GM18861 (cell line): ENCODE measurements around the gene SETD4.

Experiments used
- ATAC-seq: cut with Tn5 transposase; IDR thresholded peaks from one replicate; pipeline ENCODE4 v1.9.1; 2021; ENCODE audit not compliant: unreplicated experiment

Gene SETD4

GRCh38 chr21:36048357-36048756 lies 12.0 kb downstream of the SETD4 start:
- ATAC-seq = no peak

- ATAC-seq = no peak
Observed at GRCh38 chr21:36047139-36047538, 13.2 kb downstream of the SETD4 start.

GRCh38 chr21:36045993-36046392 lies 14.3 kb downstream of the SETD4 start:
- ATAC-seq = no peak

GRCh38 chr21:36044056-36044455 lies 16.3 kb downstream of the SETD4 start:
- no peak for ATAC-seq

- ATAC-seq = no peak
Observed at GRCh38 chr21:36041910-36042309, 18.4 kb downstream of the SETD4 start.

GRCh38 chr21:36040389-36040788 lies 19.9 kb downstream of the SETD4 start:
- ATAC-seq = no peak

- no peak for ATAC-seq
Observed at GRCh38 chr21:36039861-36040260, 20.5 kb downstream of the SETD4 start.

- no peak for ATAC-seq
Observed at GRCh38 chr21:36038701-36039497, 21.4 kb downstream of the SETD4 start.

GRCh38 chr21:36035381-36035791 lies 24.9 kb downstream of the SETD4 start:
- ATAC-seq = no peak

- ATAC-seq = no peak
Observed at GRCh38 chr21:36034211-36034913, 26.0 kb downstream of the SETD4 start.

GRCh38 chr21:36032647-36033406 lies 27.5 kb downstream of the SETD4 start:
- ATAC-seq = no peak

- no peak for ATAC-seq
Observed at GRCh38 chr21:36030581-36031189, 29.6 kb downstream of the SETD4 start.

- no peak for ATAC-seq
Observed at GRCh38 chr21:36029309-36029708, 31.0 kb downstream of the SETD4 start.

- no peak for ATAC-seq
Observed at GRCh38 chr21:36028127-36029069, 31.9 kb downstream of the SETD4 start.

- ATAC-seq = no peak
Observed at GRCh38 chr21:36027347-36027746, 33.0 kb downstream of the SETD4 start.

- ATAC-seq = no peak
Observed at GRCh38 chr21:36024782-36025181, 35.5 kb downstream of the SETD4 start.

GRCh38 chr21:36023092-36023480 lies 37.2 kb downstream of the SETD4 start:
- no peak for ATAC-seq

GRCh38 chr21:36022427-36023091 lies 37.8 kb downstream of the SETD4 start:
- no peak for ATAC-seq

- peak; percentile 64 for ATAC-seq
Observed at GRCh38 chr21:36021251-36021837, 39.0 kb downstream of the SETD4 start.
